ENCODE measurements around the gene WDR83. TPM values are rescaled to one million over a fixed set of nuclear protein-coding genes. Genes with fewer than 3 reads are reported as not detected.

Gene WDR83
- total RNA-seq, 2 donors from 2014 or later, result 18.8 to 26.2 TPM

DNA sequence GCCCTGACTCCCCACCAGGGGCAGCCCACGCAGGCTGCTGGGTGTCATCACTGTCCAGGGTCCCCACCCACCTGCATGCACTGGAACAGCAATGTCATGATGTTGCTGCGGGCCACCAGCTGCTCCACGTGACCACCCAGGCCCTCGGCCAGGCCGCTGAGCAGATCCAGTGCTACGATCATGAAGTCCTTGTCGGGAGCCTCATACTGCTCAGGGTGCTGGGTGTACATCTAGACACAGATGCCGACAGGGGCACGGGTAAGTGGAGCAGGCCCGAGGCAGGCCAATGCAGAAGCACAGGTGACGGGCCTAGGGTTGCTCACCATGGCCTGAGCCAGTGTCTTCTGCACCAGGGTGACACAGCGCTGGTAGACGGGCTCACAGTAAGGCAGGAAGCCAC, 38.6 kb downstream of the WDR83 start:
- peaks cover 86% of the 10 kb centered on the region for H3K36me3 ChIP-seq (ENCODE audit: control insufficient read depth, insufficient read depth, low read length)
- Mint-ChIP-seq H3K27me3 (ENCODE audit: insufficient read depth) (no peaks in the 10 kb centered on the region), H3K9me3 (no peaks in the 10 kb centered on the region), H3K4me3 (no peak overlapping the region), H3K27ac (no peak overlapping the region), H3K36me3 (ENCODE audit: low read depth) (peaks cover 72% of the 10 kb centered on the region), H3K4me1 (peaks cover 2% of the 10 kb centered on the region)
- H3K4me3 ChIP-seq (ENCODE audit: low read length), result no peak overlapping the region
- H3K27ac ChIP-seq (ENCODE audit: low read depth, low read length), result no peak overlapping the region
- no peak overlapping the region for H3K9ac ChIP-seq (ENCODE audit: extremely low read depth, low read length, poor library complexity, severe bottlenecking)
- DNase-seq, result no peak
- H3K4me1 ChIP-seq (ENCODE audit: control insufficient read depth, insufficient read depth, low read length), result no peaks in the 10 kb centered on the region
- H3K27me3 ChIP-seq (ENCODE audit: control insufficient read depth, insufficient read depth, low read length, poor library complexity, severe bottlenecking), result no peaks in the 10 kb centered on the region
- WGBS, 2 experiments (ENCODE audit: insufficient coverage in 1 of 2, insufficient read length in 1 of 2), result 96 to 99% methylated on average over 10 to 13 of the region's 13 CpGs
- TF ChIP-seq, protein P1, sequence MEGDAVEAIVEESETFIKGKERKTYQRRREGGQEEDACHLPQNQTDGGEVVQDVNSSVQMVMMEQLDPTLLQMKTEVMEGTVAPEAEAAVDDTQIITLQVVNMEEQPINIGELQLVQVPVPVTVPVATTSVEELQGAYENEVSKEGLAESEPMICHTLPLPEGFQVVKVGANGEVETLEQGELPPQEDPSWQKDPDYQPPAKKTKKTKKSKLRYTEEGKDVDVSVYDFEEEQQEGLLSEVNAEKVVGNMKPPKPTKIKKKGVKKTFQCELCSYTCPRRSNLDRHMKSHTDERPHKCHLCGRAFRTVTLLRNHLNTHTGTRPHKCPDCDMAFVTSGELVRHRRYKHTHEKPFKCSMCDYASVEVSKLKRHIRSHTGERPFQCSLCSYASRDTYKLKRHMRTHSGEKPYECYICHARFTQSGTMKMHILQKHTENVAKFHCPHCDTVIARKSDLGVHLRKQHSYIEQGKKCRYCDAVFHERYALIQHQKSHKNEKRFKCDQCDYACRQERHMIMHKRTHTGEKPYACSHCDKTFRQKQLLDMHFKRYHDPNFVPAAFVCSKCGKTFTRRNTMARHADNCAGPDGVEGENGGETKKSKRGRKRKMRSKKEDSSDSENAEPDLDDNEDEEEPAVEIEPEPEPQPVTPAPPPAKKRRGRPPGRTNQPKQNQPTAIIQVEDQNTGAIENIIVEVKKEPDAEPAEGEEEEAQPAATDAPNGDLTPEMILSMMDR (conservative IDR thresholded peaks at IDR 0.05), result no peak
- no peaks in the 10 kb centered on the region for H3K9me3 ChIP-seq (ENCODE audit: control insufficient read depth, low read length)

DNA sequence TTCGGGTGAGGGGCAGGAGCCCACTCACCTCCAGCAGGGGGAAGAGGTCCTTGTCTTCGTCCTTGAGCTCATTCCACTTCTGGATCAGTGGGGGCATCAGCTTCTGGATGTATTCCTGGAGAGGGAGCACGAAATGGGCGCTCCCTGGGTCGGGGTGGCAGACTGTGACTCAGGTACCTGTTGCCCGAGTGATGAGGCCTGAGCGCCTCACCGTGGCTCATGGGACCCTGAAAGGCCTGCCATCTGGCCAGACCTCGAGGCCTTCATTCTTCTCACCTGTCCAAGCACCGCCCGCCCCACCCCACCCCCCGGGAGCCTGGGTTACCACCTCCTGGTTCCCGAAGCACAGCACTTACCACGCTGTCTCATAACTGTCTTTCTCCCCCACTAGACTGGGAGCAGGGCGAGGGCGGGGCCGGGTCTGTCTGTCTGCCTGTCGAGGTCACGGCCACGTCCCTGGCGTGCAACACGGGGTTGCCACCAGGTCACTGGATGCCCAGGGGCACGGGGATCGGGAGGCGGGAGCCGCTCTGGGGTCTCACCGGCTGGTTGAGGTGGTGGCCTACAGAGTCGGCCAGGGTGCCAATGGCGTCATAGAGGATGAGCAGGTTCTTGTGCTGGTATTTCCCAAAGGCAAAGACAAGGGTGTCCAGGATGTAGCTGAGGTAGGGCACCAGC, 39.2 kb downstream of the WDR83 start:
- H3K9me3 ChIP-seq (ENCODE audit: control insufficient read depth, low read length), result no peaks in the 10 kb centered on the region
- no peaks in the 10 kb centered on the region for H3K4me1 ChIP-seq (ENCODE audit: control insufficient read depth, insufficient read depth, low read length)
- Mint-ChIP-seq H3K9me3 (no peaks in the 10 kb centered on the region), H3K4me3 (no peak overlapping the region), H3K27ac (no peak overlapping the region), H3K27me3 (ENCODE audit: insufficient read depth) (no peaks in the 10 kb centered on the region), H3K4me1 (peaks cover 2% of the 10 kb centered on the region), H3K36me3 (ENCODE audit: low read depth) (peaks cover 76% of the 10 kb centered on the region)
- 92 to 94% methylated on average over 21 to 29 of the region's 29 CpGs for WGBS, 2 experiments (ENCODE audit: insufficient coverage in 1 of 2, insufficient read length in 1 of 2)
- no peak for DNase-seq
- H3K9ac ChIP-seq (ENCODE audit: extremely low read depth, low read length, poor library complexity, severe bottlenecking), result no peak overlapping the region
- TF ChIP-seq, protein P1 (conservative IDR thresholded peaks at IDR 0.05), result no peak
- H3K36me3 ChIP-seq (ENCODE audit: control insufficient read depth, insufficient read depth, low read length), result peaks cover 88% of the 10 kb centered on the region
- no peak overlapping the region for H3K27ac ChIP-seq (ENCODE audit: low read depth, low read length)
- no peak overlapping the region for H3K4me3 ChIP-seq (ENCODE audit: low read length)
- H3K27me3 ChIP-seq (ENCODE audit: control insufficient read depth, insufficient read depth, low read length, poor library complexity, severe bottlenecking), result no peaks in the 10 kb centered on the region

DNA sequence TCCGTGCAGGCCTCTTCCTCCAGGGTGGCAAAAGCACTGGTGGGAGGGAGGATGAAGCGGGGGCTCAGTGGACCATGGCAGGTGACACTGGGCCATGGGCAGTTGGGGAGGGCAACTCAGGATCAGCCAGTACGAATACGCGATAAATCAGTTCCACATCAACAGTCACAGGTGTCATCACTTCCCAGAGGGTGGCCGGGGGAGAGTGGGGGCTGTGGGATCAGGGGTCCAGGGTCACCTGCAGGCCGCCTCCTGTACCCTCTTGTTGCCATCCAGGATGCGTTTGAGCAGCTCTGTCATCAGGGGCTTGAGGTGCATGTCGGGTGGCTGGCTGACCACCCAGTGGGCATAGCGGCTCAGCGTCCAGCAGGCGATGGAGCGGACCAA, 39.7 kb downstream of the WDR83 start:
- Histone ChIP-seq H3K9ac (ENCODE audit: extremely low read depth, low read length, poor library complexity, severe bottlenecking) (no peak overlapping the region), H3K36me3 (ENCODE audit: control insufficient read depth, insufficient read depth, low read length) (peaks cover 88% of the 10 kb centered on the region), H3K27ac (ENCODE audit: low read depth, low read length) (no peak overlapping the region), H3K9me3 (ENCODE audit: control insufficient read depth, low read length) (no peaks in the 10 kb centered on the region), H3K4me3 (ENCODE audit: low read length) (no peak overlapping the region), H3K4me1 (ENCODE audit: control insufficient read depth, insufficient read depth, low read length) (no peaks in the 10 kb centered on the region), H3K27me3 (ENCODE audit: control insufficient read depth, insufficient read depth, low read length, poor library complexity, severe bottlenecking) (no peaks in the 10 kb centered on the region)
- H3K27me3 Mint-ChIP-seq (ENCODE audit: insufficient read depth), result no peaks in the 10 kb centered on the region
- H3K36me3 Mint-ChIP-seq (ENCODE audit: low read depth), result peaks cover 76% of the 10 kb centered on the region
- peaks cover 2% of the 10 kb centered on the region for H3K4me1 Mint-ChIP-seq
- TF ChIP-seq, protein P1 (conservative IDR thresholded peaks at IDR 0.05), result no peak
- 96% methylated on average over 12 to 13 of the region's 13 CpGs for WGBS, 2 experiments (ENCODE audit: insufficient coverage in 1 of 2, insufficient read length in 1 of 2)
- DNase-seq, result no peak
- no peak overlapping the region for H3K27ac Mint-ChIP-seq
- H3K9me3 Mint-ChIP-seq, result no peaks in the 10 kb centered on the region
- no peak overlapping the region for H3K4me3 Mint-ChIP-seq

All from endodermal cell (in vitro differentiated cells).